Uterus (tissue), 2 donors: ENCODE measurements around the gene KCNH4.

Experiments used
- POLR2A ChIP-seq, 2 donors: fragments of 450-650 bp; IDR thresholded peaks; one replicate each; pipeline ENCODE4 v1.6.1; 2016; ENCODE audit warnings: antibody characterized with exemption in 2 of 2, mild to moderate bottlenecking in 1 of 2, moderate library complexity in 1 of 2
- TF ChIP-seq, protein P1 (sequence below), 4 experiments: fragments of 200-600 bp in 2 of 4; fragments of 450-650 bp in 2 of 4; sonication (generic) in 2 of 4; IDR thresholded peaks; one replicate each; pipeline ENCODE4 v1.5.1; 2016 to 2019; ENCODE audit warnings: antibody characterized with exemption in 4 of 4, mild to moderate bottlenecking in 2 of 4, moderate library complexity in 1 of 4

DNA sequence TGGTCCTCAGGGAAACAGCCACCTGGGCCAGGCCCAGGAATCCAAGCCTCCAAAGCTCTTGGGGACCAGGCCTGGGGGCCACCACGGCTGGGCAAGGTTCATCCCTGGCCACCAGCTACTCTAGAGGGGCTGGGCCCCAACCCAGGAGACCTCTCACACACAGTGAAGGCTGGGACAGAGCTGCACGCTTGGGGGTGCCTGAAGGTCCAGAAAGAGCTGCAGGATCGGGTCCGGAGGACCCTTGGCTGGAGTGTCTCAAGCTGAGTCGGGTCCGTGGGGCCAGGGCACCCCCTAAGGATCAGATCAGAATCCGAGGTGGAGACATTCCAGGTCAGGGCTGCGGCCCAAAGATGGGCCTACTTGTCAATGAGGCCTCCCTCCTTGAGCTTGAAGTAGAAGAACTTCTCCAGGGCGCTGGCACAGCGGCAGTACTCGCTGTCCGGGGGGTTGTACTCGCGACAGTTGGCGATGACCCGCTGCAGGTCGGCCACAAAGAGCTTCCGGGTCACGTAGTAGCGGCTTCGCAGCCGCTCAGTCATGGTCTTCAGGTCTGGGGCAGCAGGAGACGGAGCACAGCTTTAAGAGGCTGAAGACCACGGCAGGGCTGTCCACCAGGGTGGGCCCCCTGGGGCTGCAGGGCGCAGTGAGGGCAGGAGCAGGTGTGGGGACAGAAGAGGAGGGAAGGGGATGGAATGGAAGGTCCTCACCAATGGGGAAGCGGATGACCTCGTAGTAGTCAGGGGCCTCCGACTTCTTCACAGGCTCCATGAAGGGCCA, 67.5 kb downstream of the KCNH4 start:
- TF ChIP-seq POLR2A (IDR thresholded peaks at IDR 0.05), result no peak
- TF ChIP-seq, protein P1, sequence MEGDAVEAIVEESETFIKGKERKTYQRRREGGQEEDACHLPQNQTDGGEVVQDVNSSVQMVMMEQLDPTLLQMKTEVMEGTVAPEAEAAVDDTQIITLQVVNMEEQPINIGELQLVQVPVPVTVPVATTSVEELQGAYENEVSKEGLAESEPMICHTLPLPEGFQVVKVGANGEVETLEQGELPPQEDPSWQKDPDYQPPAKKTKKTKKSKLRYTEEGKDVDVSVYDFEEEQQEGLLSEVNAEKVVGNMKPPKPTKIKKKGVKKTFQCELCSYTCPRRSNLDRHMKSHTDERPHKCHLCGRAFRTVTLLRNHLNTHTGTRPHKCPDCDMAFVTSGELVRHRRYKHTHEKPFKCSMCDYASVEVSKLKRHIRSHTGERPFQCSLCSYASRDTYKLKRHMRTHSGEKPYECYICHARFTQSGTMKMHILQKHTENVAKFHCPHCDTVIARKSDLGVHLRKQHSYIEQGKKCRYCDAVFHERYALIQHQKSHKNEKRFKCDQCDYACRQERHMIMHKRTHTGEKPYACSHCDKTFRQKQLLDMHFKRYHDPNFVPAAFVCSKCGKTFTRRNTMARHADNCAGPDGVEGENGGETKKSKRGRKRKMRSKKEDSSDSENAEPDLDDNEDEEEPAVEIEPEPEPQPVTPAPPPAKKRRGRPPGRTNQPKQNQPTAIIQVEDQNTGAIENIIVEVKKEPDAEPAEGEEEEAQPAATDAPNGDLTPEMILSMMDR (IDR thresholded peaks at IDR 0.05), result no peak
